Measurements from ENCODE around the gene JAM3.

The JAM3 gene

GRCh38 chr11:134140961-134141490 is 72.2 kb downstream of the JAM3 start:
- Histone ChIP-seq H3K9me3 (ENCODE audit: control insufficient read depth, insufficient read depth, low read length) (no peaks in the 10 kb centered on the region), H3K79me2 (ENCODE audit: control insufficient read depth, low read length) (no peaks in the 10 kb centered on the region), H3K4me2 (ENCODE audit: low read length) (no peak overlapping the region), H3K9me2 (replicated peaks; ENCODE audit: control insufficient read depth, low read length) (no peaks in the 10 kb centered on the region), H3K4me1 (ENCODE audit: control insufficient read depth, low read length) (no peaks in the 10 kb centered on the region), H4K20me1 (ENCODE audit: control insufficient read depth, insufficient read depth, low read depth, low read length) (no peaks in the 10 kb centered on the region), H3F3A (ENCODE audit: control insufficient read depth, insufficient read depth) (no peaks in the 10 kb centered on the region), H3K4me3 (ENCODE audit: low read length) (no peak overlapping the region), H3K36me3 (ENCODE audit: control insufficient read depth, low read length) (no peaks in the 10 kb centered on the region), H3K27ac (ENCODE audit: low read depth, low read length) (no peak overlapping the region), H3K27me3 (ENCODE audit: control insufficient read depth, low read length) (no peaks in the 10 kb centered on the region)
- no peak for TF ChIP-seq EZH2phosphoT487 (IDR thresholded peaks at IDR 0.05; ENCODE audit: borderline replicate concordance, low read length)
- TF ChIP-seq, protein P1, sequence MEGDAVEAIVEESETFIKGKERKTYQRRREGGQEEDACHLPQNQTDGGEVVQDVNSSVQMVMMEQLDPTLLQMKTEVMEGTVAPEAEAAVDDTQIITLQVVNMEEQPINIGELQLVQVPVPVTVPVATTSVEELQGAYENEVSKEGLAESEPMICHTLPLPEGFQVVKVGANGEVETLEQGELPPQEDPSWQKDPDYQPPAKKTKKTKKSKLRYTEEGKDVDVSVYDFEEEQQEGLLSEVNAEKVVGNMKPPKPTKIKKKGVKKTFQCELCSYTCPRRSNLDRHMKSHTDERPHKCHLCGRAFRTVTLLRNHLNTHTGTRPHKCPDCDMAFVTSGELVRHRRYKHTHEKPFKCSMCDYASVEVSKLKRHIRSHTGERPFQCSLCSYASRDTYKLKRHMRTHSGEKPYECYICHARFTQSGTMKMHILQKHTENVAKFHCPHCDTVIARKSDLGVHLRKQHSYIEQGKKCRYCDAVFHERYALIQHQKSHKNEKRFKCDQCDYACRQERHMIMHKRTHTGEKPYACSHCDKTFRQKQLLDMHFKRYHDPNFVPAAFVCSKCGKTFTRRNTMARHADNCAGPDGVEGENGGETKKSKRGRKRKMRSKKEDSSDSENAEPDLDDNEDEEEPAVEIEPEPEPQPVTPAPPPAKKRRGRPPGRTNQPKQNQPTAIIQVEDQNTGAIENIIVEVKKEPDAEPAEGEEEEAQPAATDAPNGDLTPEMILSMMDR (IDR thresholded peaks at IDR 0.05; ENCODE audit: low read depth, low read length, poor library complexity, severe bottlenecking): no peak

- no peaks in the 10 kb centered on the region for H3F3A ChIP-seq (ENCODE audit: control insufficient read depth, insufficient read depth)
- no peaks in the 10 kb centered on the region for H3K79me2 ChIP-seq (ENCODE audit: control insufficient read depth, low read length)
- no peak overlapping the region for H3K4me2 ChIP-seq (ENCODE audit: low read length)
- TF ChIP-seq, protein P1 (IDR thresholded peaks at IDR 0.05; ENCODE audit: low read depth, low read length, poor library complexity, severe bottlenecking): no peak
- no peak for TF ChIP-seq EZH2phosphoT487 (IDR thresholded peaks at IDR 0.05; ENCODE audit: borderline replicate concordance, low read length)
- H3K27me3 ChIP-seq (ENCODE audit: control insufficient read depth, low read length): no peaks in the 10 kb centered on the region
- no peak overlapping the region for H3K4me3 ChIP-seq (ENCODE audit: low read length)
- no peaks in the 10 kb centered on the region for H3K4me1 ChIP-seq (ENCODE audit: control insufficient read depth, low read length)
- H3K9me2 ChIP-seq (replicated peaks; ENCODE audit: control insufficient read depth, low read length): no peaks in the 10 kb centered on the region
- H3K36me3 ChIP-seq (ENCODE audit: control insufficient read depth, low read length): no peaks in the 10 kb centered on the region
- no peaks in the 10 kb centered on the region for H3K9me3 ChIP-seq (ENCODE audit: control insufficient read depth, insufficient read depth, low read length)
- no peaks in the 10 kb centered on the region for H4K20me1 ChIP-seq (ENCODE audit: control insufficient read depth, insufficient read depth, low read depth, low read length)
- H3K27ac ChIP-seq (ENCODE audit: low read depth, low read length): no peak overlapping the region
These were observed 73.7 kb downstream of the JAM3 start for GRCh38 chr11:134142536-134142935.

- no peak overlapping the region for H3K4me2 ChIP-seq (ENCODE audit: low read length)
- H3K36me3 ChIP-seq (ENCODE audit: control insufficient read depth, low read length): no peaks in the 10 kb centered on the region
- H3K4me3 ChIP-seq (ENCODE audit: low read length): no peak overlapping the region
- H3K27ac ChIP-seq (ENCODE audit: low read depth, low read length): no peak overlapping the region
- H3K4me1 ChIP-seq (ENCODE audit: control insufficient read depth, low read length): no peaks in the 10 kb centered on the region
- no peaks in the 10 kb centered on the region for H3K9me2 ChIP-seq (replicated peaks; ENCODE audit: control insufficient read depth, low read length)
- H3K79me2 ChIP-seq (ENCODE audit: control insufficient read depth, low read length): no peaks in the 10 kb centered on the region
- H3F3A ChIP-seq (ENCODE audit: control insufficient read depth, insufficient read depth): no peaks in the 10 kb centered on the region
- no peak for TF ChIP-seq EZH2phosphoT487 (IDR thresholded peaks at IDR 0.05; ENCODE audit: borderline replicate concordance, low read length)
- H3K27me3 ChIP-seq (ENCODE audit: control insufficient read depth, low read length): no peaks in the 10 kb centered on the region
- H3K9me3 ChIP-seq (ENCODE audit: control insufficient read depth, insufficient read depth, low read length): no peaks in the 10 kb centered on the region
- H4K20me1 ChIP-seq (ENCODE audit: control insufficient read depth, insufficient read depth, low read depth, low read length): no peaks in the 10 kb centered on the region
These were observed 74.9 kb downstream of the JAM3 start for GRCh38 chr11:134143801-134144200.

DNA sequence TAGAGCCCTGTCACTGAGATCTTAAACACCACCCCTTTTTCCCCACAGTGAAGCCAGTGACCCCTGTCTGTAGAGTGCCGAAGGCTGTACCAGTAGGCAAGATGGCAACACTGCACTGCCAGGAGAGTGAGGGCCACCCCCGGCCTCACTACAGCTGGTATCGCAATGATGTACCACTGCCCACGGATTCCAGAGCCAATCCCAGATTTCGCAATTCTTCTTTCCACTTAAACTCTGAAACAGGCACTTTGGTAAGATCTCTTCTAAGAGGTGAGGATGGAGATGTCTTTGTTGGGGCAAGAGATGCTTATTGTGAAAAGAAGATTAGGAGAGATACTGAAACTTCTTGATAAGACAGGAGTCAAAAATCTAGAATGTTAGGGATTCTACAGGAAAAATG is 75.9 kb downstream of the JAM3 start:
- no peaks in the 10 kb centered on the region for H3K79me2 ChIP-seq (ENCODE audit: control insufficient read depth, low read length)
- H3K27me3 ChIP-seq (ENCODE audit: control insufficient read depth, low read length): no peaks in the 10 kb centered on the region
- no peak overlapping the region for H3K4me2 ChIP-seq (ENCODE audit: low read length)
- no peaks in the 10 kb centered on the region for H3K9me3 ChIP-seq (ENCODE audit: control insufficient read depth, insufficient read depth, low read length)
- H3K9me2 ChIP-seq (replicated peaks; ENCODE audit: control insufficient read depth, low read length): no peaks in the 10 kb centered on the region
- H4K20me1 ChIP-seq (ENCODE audit: control insufficient read depth, insufficient read depth, low read depth, low read length): no peaks in the 10 kb centered on the region
- H3K4me1 ChIP-seq (ENCODE audit: control insufficient read depth, low read length): no peaks in the 10 kb centered on the region
- H3K27ac ChIP-seq (ENCODE audit: low read depth, low read length): no peak overlapping the region
- H3F3A ChIP-seq (ENCODE audit: control insufficient read depth, insufficient read depth): no peaks in the 10 kb centered on the region
- no peaks in the 10 kb centered on the region; the same call in 1 of the 2 replicates for H3K36me3 ChIP-seq (ENCODE audit: control insufficient read depth, low read length)
- no peak for TF ChIP-seq EZH2phosphoT487 (IDR thresholded peaks at IDR 0.05; ENCODE audit: borderline replicate concordance, low read length)
- TF ChIP-seq, protein P1 (IDR thresholded peaks at IDR 0.05; ENCODE audit: low read depth, low read length, poor library complexity, severe bottlenecking): no peak
- H3K4me3 ChIP-seq (ENCODE audit: low read length): no peak overlapping the region

Data from DOHH2 (cell line).